Measurements from ENCODE around the gene CDS2.

The CDS2 gene

GRCh38 chr20:5198651-5198924, 71.8 kb downstream of the CDS2 start:
- H4K8ac ChIP-seq (ENCODE audit: low read depth, low read length): no peak overlapping the region
- DNase-seq: no peak
- H3K4me1 ChIP-seq (ENCODE audit: control insufficient read depth, low read depth, low read length): no peaks in the 10 kb centered on the region
- H3K4ac ChIP-seq (ENCODE audit: low read depth, low read length): no peak overlapping the region
- no peaks in the 10 kb centered on the region for H3K79me1 ChIP-seq (ENCODE audit: low read length)
- no peak overlapping the region for H3K9ac ChIP-seq (ENCODE audit: low read length)
- no peak overlapping the region for H3K56ac ChIP-seq (ENCODE audit: low read length)
- H3K4me3 ChIP-seq (ENCODE audit: low read length): no peak overlapping the region
- H2BK5ac ChIP-seq (ENCODE audit: low read length): no peak overlapping the region
- H3K18ac ChIP-seq (ENCODE audit: low read length): no peak overlapping the region
- no peak overlapping the region for H2AK5ac ChIP-seq (ENCODE audit: low read length)
- no peak overlapping the region for H2BK120ac ChIP-seq (ENCODE audit: low read depth, low read length)
- no peak overlapping the region for H3K23ac ChIP-seq (ENCODE audit: low read length)
- H2BK15ac ChIP-seq (replicated peaks; ENCODE audit: low read depth): no peak overlapping the region
- H3K36me3 ChIP-seq (ENCODE audit: control insufficient read depth, insufficient read depth, low read length): no peaks in the 10 kb centered on the region
- H3K27me3 ChIP-seq (ENCODE audit: insufficient read depth, low read length, poor library complexity): no peaks in the 10 kb centered on the region
- H3K4me2 ChIP-seq (ENCODE audit: low read length): no peak overlapping the region
- H3K79me2 ChIP-seq (ENCODE audit: control insufficient read depth, insufficient read depth, low read length): no peaks in the 10 kb centered on the region
- no CpG with 5 or more reads among the region's 8 CpGs for WGBS (ENCODE audit: extremely low coverage, insufficient coverage, low lambda C conversion rate)
- H4K5ac ChIP-seq (ENCODE audit: low read length): no peak overlapping the region
- H3K27ac ChIP-seq (ENCODE audit: low read depth, low read length): no peak overlapping the region

DNA sequence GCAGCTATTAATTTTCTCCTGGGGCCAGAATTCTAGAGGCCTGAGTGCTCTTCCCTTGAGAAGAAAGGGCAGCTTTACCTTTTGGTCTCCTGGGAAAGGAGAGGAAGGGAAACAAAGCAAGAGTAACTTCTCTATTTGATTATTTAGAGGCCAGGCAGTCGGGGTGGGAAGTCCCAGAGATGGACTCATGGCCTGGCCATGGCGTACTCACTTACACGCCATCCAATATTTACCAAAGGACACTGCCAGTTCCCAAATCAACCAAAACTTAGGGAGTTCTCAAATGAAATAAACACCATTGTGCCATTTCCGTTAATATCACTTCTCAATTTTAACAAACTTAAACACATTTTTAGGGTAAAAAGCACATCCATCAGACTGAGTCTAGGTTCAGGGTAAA, 76.6 kb downstream of the CDS2 start:
- Histone ChIP-seq H2AK5ac (ENCODE audit: low read length) (no peak overlapping the region), H3K9ac (ENCODE audit: low read length) (no peak overlapping the region), H3K4me3 (ENCODE audit: low read length) (no peak overlapping the region), H3K4me1 (ENCODE audit: control insufficient read depth, low read depth, low read length) (no peaks in the 10 kb centered on the region), H3K18ac (ENCODE audit: low read length) (no peak overlapping the region), H2BK15ac (replicated peaks; ENCODE audit: low read depth) (no peak overlapping the region), H3K36me3 (ENCODE audit: control insufficient read depth, insufficient read depth, low read length) (no peaks in the 10 kb centered on the region), H2BK5ac (ENCODE audit: low read length) (no peak overlapping the region), H4K5ac (ENCODE audit: low read length) (no peak overlapping the region), H3K79me1 (ENCODE audit: low read length) (no peaks in the 10 kb centered on the region), H2BK120ac (ENCODE audit: low read depth, low read length) (no peak overlapping the region), H3K27me3 (ENCODE audit: insufficient read depth, low read length, poor library complexity) (no peaks in the 10 kb centered on the region), H3K27ac (ENCODE audit: low read depth, low read length) (no peak overlapping the region), H4K8ac (ENCODE audit: low read depth, low read length) (no peak overlapping the region), H3K4me2 (ENCODE audit: low read length) (no peak overlapping the region), H3K4ac (ENCODE audit: low read depth, low read length) (no peak overlapping the region), H3K56ac (ENCODE audit: low read length) (no peak overlapping the region), H3K79me2 (ENCODE audit: control insufficient read depth, insufficient read depth, low read length) (no peaks in the 10 kb centered on the region), H3K23ac (ENCODE audit: low read length) (no peak overlapping the region)
- no peak for DNase-seq
- 100% methylated on average over 1 of the region's 4 CpGs for WGBS (ENCODE audit: extremely low coverage, insufficient coverage, low lambda C conversion rate)

DNA sequence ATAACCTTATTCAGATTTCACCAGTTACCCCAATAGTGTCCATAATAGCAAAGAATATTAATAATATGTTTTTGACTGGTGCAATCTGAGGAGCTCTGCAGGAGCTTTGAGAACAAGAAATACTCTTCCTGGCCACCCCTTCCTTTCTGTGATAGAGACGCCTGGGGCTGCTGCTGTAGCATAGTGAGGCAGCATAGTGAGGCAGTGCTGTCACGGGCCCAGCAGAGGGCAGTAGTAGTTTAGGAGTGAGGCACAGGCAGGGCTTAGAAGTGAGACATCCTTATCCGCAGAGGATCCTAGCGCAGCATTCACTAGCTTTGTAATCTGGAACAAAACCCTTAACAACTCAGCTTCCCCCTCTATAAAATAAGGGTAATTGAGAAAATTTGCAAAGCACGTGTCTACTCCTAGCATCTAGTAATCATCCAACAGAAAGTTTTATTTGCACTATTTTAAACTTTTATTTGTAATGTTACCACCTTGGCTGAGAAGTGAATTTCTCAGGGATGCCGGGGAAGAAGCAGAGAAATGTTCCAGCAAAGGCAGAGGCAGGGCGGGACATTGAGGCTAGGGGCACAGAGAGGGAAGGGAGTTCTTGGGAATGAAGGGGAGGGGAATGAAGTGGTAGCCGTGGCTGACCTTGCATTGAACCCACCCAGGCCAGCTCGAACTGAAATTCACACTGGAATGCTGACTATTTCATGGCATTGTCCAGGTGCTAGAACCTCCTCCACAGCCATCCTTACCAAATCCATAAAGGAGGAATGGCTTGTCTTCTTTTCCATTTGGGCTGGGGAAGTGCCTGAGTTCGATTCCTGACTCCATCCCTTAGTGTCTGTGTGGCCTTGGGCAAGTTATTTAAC, 78.8 kb downstream of the CDS2 start:
- Histone ChIP-seq H2BK120ac (ENCODE audit: low read depth, low read length) (no peak overlapping the region), H2BK5ac (ENCODE audit: low read length) (no peak overlapping the region), H2BK15ac (replicated peaks; ENCODE audit: low read depth) (no peak overlapping the region), H2AK5ac (ENCODE audit: low read length) (no peak overlapping the region), H3K4ac (ENCODE audit: low read depth, low read length) (no peak overlapping the region), H3K27me3 (ENCODE audit: insufficient read depth, low read length, poor library complexity) (no peaks in the 10 kb centered on the region), H3K79me2 (ENCODE audit: control insufficient read depth, insufficient read depth, low read length) (no peaks in the 10 kb centered on the region), H3K79me1 (ENCODE audit: low read length) (no peaks in the 10 kb centered on the region), H3K4me3 (ENCODE audit: low read length) (no peak overlapping the region), H3K56ac (ENCODE audit: low read length) (no peak overlapping the region), H3K4me1 (ENCODE audit: control insufficient read depth, low read depth, low read length) (no peaks in the 10 kb centered on the region), H4K8ac (ENCODE audit: low read depth, low read length) (no peak overlapping the region), H3K9ac (ENCODE audit: low read length) (no peak overlapping the region), H3K4me2 (ENCODE audit: low read length) (no peak overlapping the region), H3K18ac (ENCODE audit: low read length) (no peak overlapping the region), H3K36me3 (ENCODE audit: control insufficient read depth, insufficient read depth, low read length) (no peaks in the 10 kb centered on the region), H3K23ac (ENCODE audit: low read length) (no peak overlapping the region), H3K27ac (ENCODE audit: low read depth, low read length) (no peak overlapping the region), H4K5ac (ENCODE audit: low read length) (no peak overlapping the region)
- DNase-seq: peak; percentile 88
- no CpG with 5 or more reads among the region's 10 CpGs for WGBS (ENCODE audit: extremely low coverage, insufficient coverage, low lambda C conversion rate)

DNA sequence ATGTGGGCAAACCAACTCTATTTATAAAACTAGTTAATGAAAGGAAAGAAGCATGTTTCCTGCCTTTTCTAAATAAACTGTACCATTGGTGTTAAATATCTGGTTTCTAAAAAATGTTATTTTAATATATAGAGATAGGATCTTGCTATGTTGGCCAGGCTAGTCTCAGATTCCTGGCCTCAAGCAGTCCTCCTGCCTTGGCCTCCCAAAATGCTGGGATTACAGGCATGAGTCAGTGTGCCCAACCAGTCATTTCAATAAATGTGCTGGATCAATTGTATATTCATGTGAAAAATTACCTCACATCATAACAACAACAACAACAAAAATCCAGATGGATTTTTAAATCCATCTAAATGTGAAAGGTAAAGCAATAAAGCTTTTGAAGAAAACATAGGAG, 80.3 kb downstream of the CDS2 start:
- no peak overlapping the region for H3K18ac ChIP-seq (ENCODE audit: low read length)
- no peak overlapping the region for H4K8ac ChIP-seq (ENCODE audit: low read depth, low read length)
- no peak overlapping the region for H3K27ac ChIP-seq (ENCODE audit: low read depth, low read length)
- H3K4ac ChIP-seq (ENCODE audit: low read depth, low read length): no peak overlapping the region
- no peaks in the 10 kb centered on the region for H3K4me1 ChIP-seq (ENCODE audit: control insufficient read depth, low read depth, low read length)
- H3K79me2 ChIP-seq (ENCODE audit: control insufficient read depth, insufficient read depth, low read length): no peaks in the 10 kb centered on the region
- no peaks in the 10 kb centered on the region for H3K36me3 ChIP-seq (ENCODE audit: control insufficient read depth, insufficient read depth, low read length)
- no peak for DNase-seq
- H3K79me1 ChIP-seq (ENCODE audit: low read length): no peaks in the 10 kb centered on the region
- no peak overlapping the region for H3K4me2 ChIP-seq (ENCODE audit: low read length)
- no peak overlapping the region for H2BK120ac ChIP-seq (ENCODE audit: low read depth, low read length)
- no peak overlapping the region for H3K9ac ChIP-seq (ENCODE audit: low read length)
- H2BK5ac ChIP-seq (ENCODE audit: low read length): no peak overlapping the region
- H3K56ac ChIP-seq (ENCODE audit: low read length): no peak overlapping the region
- no peak overlapping the region for H2BK15ac ChIP-seq (replicated peaks; ENCODE audit: low read depth)
- no peak overlapping the region for H3K4me3 ChIP-seq (ENCODE audit: low read length)
- no peaks in the 10 kb centered on the region for H3K27me3 ChIP-seq (ENCODE audit: insufficient read depth, low read length, poor library complexity)
- H2AK5ac ChIP-seq (ENCODE audit: low read length): no peak overlapping the region
- no peak overlapping the region for H3K23ac ChIP-seq (ENCODE audit: low read length)
- no peak overlapping the region for H4K5ac ChIP-seq (ENCODE audit: low read length)

- WGBS (ENCODE audit: extremely low coverage, insufficient coverage, low lambda C conversion rate): no CpG with 5 or more reads among the region's 8 CpGs
- Histone ChIP-seq H2BK120ac (ENCODE audit: low read depth, low read length) (no peak overlapping the region), H3K9ac (ENCODE audit: low read length) (no peak overlapping the region), H3K4me3 (ENCODE audit: low read length) (no peak overlapping the region), H2BK15ac (replicated peaks; ENCODE audit: low read depth) (no peak overlapping the region), H4K5ac (ENCODE audit: low read length) (no peak overlapping the region), H3K27me3 (ENCODE audit: insufficient read depth, low read length, poor library complexity) (no peaks in the 10 kb centered on the region), H3K4ac (ENCODE audit: low read depth, low read length) (no peak overlapping the region), H3K18ac (ENCODE audit: low read length) (no peak overlapping the region), H3K4me1 (ENCODE audit: control insufficient read depth, low read depth, low read length) (peaks cover 2% of the 10 kb centered on the region), H3K79me1 (ENCODE audit: low read length) (no peaks in the 10 kb centered on the region), H3K27ac (ENCODE audit: low read depth, low read length) (no peak overlapping the region), H3K36me3 (ENCODE audit: control insufficient read depth, insufficient read depth, low read length) (no peaks in the 10 kb centered on the region), H2BK5ac (ENCODE audit: low read length) (no peak overlapping the region), H3K79me2 (ENCODE audit: control insufficient read depth, insufficient read depth, low read length) (no peaks in the 10 kb centered on the region), H2AK5ac (ENCODE audit: low read length) (no peak overlapping the region), H3K4me2 (ENCODE audit: low read length) (no peak overlapping the region), H3K23ac (ENCODE audit: low read length) (no peak overlapping the region), H4K8ac (ENCODE audit: low read depth, low read length) (no peak overlapping the region), H3K56ac (ENCODE audit: low read length) (no peak overlapping the region)
- DNase-seq: no peak
These were observed 85.3 kb downstream of the CDS2 start for GRCh38 chr20:5211803-5212714.
